HS-27A (cell line): ENCODE measurements around the gene GLP2R.
"Not testable (repeated sequence)": the region's sequence is repeated elsewhere in the genome, so short reads cannot be mapped to it uniquely, and the experiment has no call there.

Experiments
- DNase-seq: peaks from one replicate; pipeline ENCODE4 v3.0.0-alpha.2; 2012; ENCODE audit warnings: low read depth, missing footprints

Gene GLP2R

GRCh38 chr17:9899280-9900043 is 73.7 kb downstream of the GLP2R start:
- DNase-seq: no peak

GRCh38 chr17:9900044-9900594 is 74.4 kb downstream of the GLP2R start:
- DNase-seq: no peak

- no peak for DNase-seq
Measured at GRCh38 chr17:9900784-9901183, 75.1 kb downstream of the GLP2R start.

- no peak for DNase-seq
Measured at GRCh38 chr17:9902120-9902519, 76.4 kb downstream of the GLP2R start.

GRCh38 chr17:9904277-9905077 is 78.8 kb downstream of the GLP2R start:
- no peak for DNase-seq

GRCh38 chr17:9905078-9905415 is 79.3 kb downstream of the GLP2R start, which contains the start of gene RCVRN:
Gene RCVRN, minus strand, starts transcription at chr17:9905271. Its CDS starts 91 bp downstream, at chr17:9905180.
- DNase-seq: no peak

GRCh38 chr17:9905902-9906301 is 80.2 kb downstream of the GLP2R start:
- DNase-seq: no peak

GRCh38 chr17:9906616-9907015 is 80.9 kb downstream of the GLP2R start:
- no peak for DNase-seq

- DNase-seq: no peak
Measured at GRCh38 chr17:9907131-9907530, 81.4 kb downstream of the GLP2R start.

- no peak for DNase-seq
Measured at GRCh38 chr17:9907883-9908648, 82.3 kb downstream of the GLP2R start.

GRCh38 chr17:9908649-9909042 is 82.9 kb downstream of the GLP2R start:
- DNase-seq: no peak

- no peak for DNase-seq
Measured at GRCh38 chr17:9911089-9911488, 85.4 kb downstream of the GLP2R start.

GRCh38 chr17:9912121-9913099 is 86.7 kb downstream of the GLP2R start:
- no peak for DNase-seq

- DNase-seq: no peak
Measured at GRCh38 chr17:9913476-9913875, 87.8 kb downstream of the GLP2R start.

GRCh38 chr17:9916108-9916507 is 90.4 kb downstream of the GLP2R start:
- DNase-seq: no peak

GRCh38 chr17:9917131-9917530 is 91.4 kb downstream of the GLP2R start:
- DNase-seq: no peak

GRCh38 chr17:9917801-9918200 is 92.1 kb downstream of the GLP2R start:
- DNase-seq: no peak

- no peak for DNase-seq
Measured at GRCh38 chr17:9918352-9918751, 92.6 kb downstream of the GLP2R start.

- DNase-seq: no peak
Measured at GRCh38 chr17:9918804-9919352, 93.2 kb downstream of the GLP2R start.

- DNase-seq: not testable (repeated sequence)
Measured at GRCh38 chr17:9921216-9921615, 95.5 kb downstream of the GLP2R start.
